RWPE2 (cell line): Measurements from ENCODE around the gene PTPRS.
"Not testable (repeated sequence)": the region's sequence is repeated elsewhere in the genome, so short reads cannot be mapped to it uniquely, and the experiment has no call there.

ENCODE experiments used
- ATAC-seq: fragments of 200-7000 bp; cut with Tn5 transposase; 3 replicates; pipeline ENCODE4 v1.9.1; 2021; ENCODE audit warnings: low read depth
- DNase-seq: peaks from one replicate; pipeline ENCODE4 v3.0.0-alpha.2; 2020; ENCODE audit warnings: low spot score
- H3K27ac ChIP-seq: fragments of 450-650 bp; 2 replicates; pipeline ENCODE4 v1.5.1; 2017; ENCODE audit warnings: mild to moderate bottlenecking; ENCODE audit not compliant: poor library complexity, severe bottlenecking
- H3K27me3 ChIP-seq: fragments of 250-450 bp; sonication (Bioruptor Pico); 2 replicates; pipeline ENCODE4 v1.5.1; 2021; ENCODE audit warnings: mild to moderate bottlenecking, moderate library complexity; ENCODE audit not compliant: insufficient read depth, poor library complexity, severe bottlenecking
- H3K36me3 ChIP-seq: fragments of 250-450 bp; sonication (Bioruptor Pico); 2 replicates; pipeline ENCODE4 v1.5.1; 2020; ENCODE audit warnings: low read depth, mild to moderate bottlenecking, moderate library complexity
- H3K4me1 ChIP-seq: fragments of 250-450 bp; sonication (Bioruptor Pico); 2 replicates; pipeline ENCODE4 v1.5.1; 2021; ENCODE audit warnings: mild to moderate bottlenecking, moderate library complexity; ENCODE audit not compliant: insufficient read depth, poor library complexity, severe bottlenecking
- H3K4me3 ChIP-seq: fragments of 250-450 bp; sonication (Bioruptor Pico); 2 replicates; pipeline ENCODE4 v1.5.1; 2021; ENCODE audit warnings: mild to moderate bottlenecking, moderate library complexity; ENCODE audit not compliant: severe bottlenecking
- H3K9me3 ChIP-seq: fragments of 250-450 bp; sonication (Bioruptor Pico); 2 replicates; pipeline ENCODE4 v1.5.1; 2021; ENCODE audit warnings: mild to moderate bottlenecking, moderate library complexity; ENCODE audit not compliant: severe bottlenecking
- CTCF ChIP-seq: fragments of 450-650 bp; IDR thresholded peaks from one replicate; pipeline ENCODE4 v1.5.1; 2017; ENCODE audit warnings: mild to moderate bottlenecking, moderate library complexity; ENCODE audit not compliant: poor library complexity, severe bottlenecking

The PTPRS gene

DNA sequence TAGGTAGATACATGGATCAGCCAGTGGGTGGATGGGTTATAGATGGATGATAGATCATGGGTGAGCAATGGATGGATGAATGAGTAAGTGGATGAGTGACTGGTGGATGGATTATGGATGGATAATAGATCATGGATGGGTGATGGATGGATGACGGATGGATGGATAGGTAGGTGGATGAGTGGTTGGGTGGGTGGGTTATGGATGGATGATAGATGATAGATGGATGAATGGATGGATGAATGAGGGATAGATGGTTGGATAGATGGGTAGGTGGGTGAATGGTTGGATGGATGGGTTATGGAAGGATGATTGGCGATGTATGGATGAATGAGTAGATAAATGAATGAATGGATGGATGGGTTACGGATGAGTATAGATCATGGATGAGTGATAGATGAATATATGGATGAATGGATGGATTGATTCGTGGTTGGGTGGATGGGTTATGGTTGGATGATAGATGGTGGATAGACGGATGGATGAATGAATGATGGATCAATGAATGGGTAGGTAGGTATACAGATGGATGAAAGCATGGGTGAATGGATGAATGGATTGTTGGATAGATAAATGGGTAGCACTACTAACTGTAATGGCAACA lies 27.0 kb upstream of the PTPRS start:
- Histone ChIP-seq H3K27me3 (no peaks in the 10 kb centered on the region), H3K9me3 (no peaks in the 10 kb centered on the region), H3K4me3 (no peak overlapping the region), H3K27ac (no peak overlapping the region), H3K36me3 (no peaks in the 10 kb centered on the region), H3K4me1 (no peaks in the 10 kb centered on the region)
- TF ChIP-seq CTCF: no peak
- ATAC-seq: no peak
- no peak for DNase-seq

DNA sequence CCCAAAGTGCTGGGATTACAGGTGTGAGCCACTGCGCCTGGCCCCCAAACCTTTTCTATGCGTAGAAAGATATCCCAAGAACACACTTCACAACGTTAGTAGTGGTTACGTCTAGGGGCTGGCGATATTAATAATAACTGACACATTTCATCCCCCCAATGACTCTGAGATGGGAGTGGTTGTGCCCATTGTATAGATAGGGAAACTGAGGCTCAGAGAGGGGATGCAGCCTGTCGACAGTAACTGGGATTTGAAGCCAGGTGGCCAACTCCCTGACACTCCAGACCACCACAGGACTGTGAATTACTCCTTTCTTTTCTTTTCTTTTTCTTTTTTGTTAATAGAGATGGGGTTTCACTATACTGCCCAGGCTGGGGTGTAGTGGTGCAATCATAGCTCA lies 25.3 kb upstream of the PTPRS start:
- Histone ChIP-seq H3K27me3 (no peaks in the 10 kb centered on the region), H3K4me3 (no peak overlapping the region), H3K9me3 (no peaks in the 10 kb centered on the region), H3K4me1 (no peaks in the 10 kb centered on the region), H3K27ac (no peak overlapping the region), H3K36me3 (no peaks in the 10 kb centered on the region)
- ATAC-seq (no peak), DNase-seq (no peak)
- no peak for TF ChIP-seq CTCF

GRCh38 chr19:5364674-5365073 lies 24.1 kb upstream of the PTPRS start:
- Histone ChIP-seq H3K4me3 (no peak overlapping the region), H3K9me3 (no peaks in the 10 kb centered on the region), H3K4me1 (no peaks in the 10 kb centered on the region), H3K27me3 (no peaks in the 10 kb centered on the region), H3K36me3 (no peaks in the 10 kb centered on the region), H3K27ac (no peak overlapping the region)
- DNase-seq (no peak), ATAC-seq (no peak)
- no peak for TF ChIP-seq CTCF

DNA sequence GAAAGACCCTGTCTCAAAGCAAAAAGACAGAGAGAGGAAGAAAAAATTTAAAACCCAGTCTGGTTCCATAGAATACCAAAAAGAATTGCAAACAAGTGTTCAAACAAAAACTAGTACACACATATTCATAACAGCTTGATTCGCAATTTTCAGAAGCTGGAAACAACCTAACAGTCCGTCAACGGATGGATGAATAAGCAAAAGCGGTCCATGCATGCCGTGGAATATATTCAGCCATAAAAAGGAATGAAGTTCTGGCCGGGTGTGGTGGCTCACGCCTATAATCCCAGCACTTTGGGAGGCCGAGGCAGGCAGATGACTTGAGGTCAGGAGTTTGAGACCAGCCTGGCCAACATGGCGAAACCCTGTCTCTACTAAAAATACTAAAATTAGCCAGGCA lies 21.2 kb upstream of the PTPRS start:
- H3K36me3 ChIP-seq, H3K27ac ChIP-seq, H3K4me1 ChIP-seq, H3K9me3 ChIP-seq, ATAC-seq, H3K4me3 ChIP-seq, DNase-seq, H3K27me3 ChIP-seq: not testable (repeated sequence)

DNA sequence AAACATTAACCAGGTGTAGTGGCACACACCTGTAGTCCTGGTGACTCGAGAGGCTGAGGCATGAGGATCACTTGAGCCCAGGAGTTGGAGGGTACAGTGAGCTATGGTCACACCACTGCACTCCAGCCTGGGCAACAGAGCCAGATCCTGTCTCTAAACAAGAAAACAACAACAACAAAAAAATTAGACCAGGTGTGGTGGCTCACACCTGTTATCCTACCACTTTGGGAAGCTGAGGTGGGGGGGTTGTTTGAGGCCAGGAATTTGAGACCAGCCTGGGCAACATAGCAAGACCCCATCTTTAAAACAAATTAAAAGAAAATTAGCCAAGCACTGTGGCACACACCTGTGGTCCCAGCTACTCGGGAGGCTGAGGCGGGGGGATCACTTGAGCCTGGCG lies 20.8 kb upstream of the PTPRS start:
- Histone ChIP-seq H3K4me3 (no peak overlapping the region), H3K9me3 (no peaks in the 10 kb centered on the region), H3K36me3 (no peaks in the 10 kb centered on the region), H3K27me3 (no peaks in the 10 kb centered on the region), H3K4me1 (no peaks in the 10 kb centered on the region), H3K27ac (no peak overlapping the region)
- ATAC-seq (no peak), DNase-seq (no peak)
- TF ChIP-seq CTCF: no peak
